Measurements from ENCODE around the gene NINL. TPM values are rescaled to one million over a fixed set of nuclear protein-coding genes. Genes with fewer than 3 reads are reported as not detected.
"Not testable (repeated sequence)": the region's sequence is repeated elsewhere in the genome, so short reads cannot be mapped to it uniquely, and the experiment has no call there.

Gene NINL
- total RNA-seq, 2 experiments from 2014 or later, result 2.0 to 2.2 TPM

- Mint-ChIP-seq H3K4me3 (no peak overlapping the region), H3K4me1 (no peaks in the 10 kb centered on the region), H3K27ac (no peak overlapping the region), H3K9me3 (no peaks in the 10 kb centered on the region), H3K36me3 (peaks cover 1% of the 10 kb centered on the region), H3K27me3 (no peaks in the 10 kb centered on the region)
- no peak for DNase-seq
Measured at GRCh38 chr20:25574411-25574810, 10.9 kb downstream of the NINL start.

- no peak for DNase-seq
- Mint-ChIP-seq H3K27ac (no peak overlapping the region), H3K9me3 (no peaks in the 10 kb centered on the region), H3K36me3 (peaks cover 1% of the 10 kb centered on the region), H3K4me3 (no peak overlapping the region), H3K27me3 (no peaks in the 10 kb centered on the region), H3K4me1 (no peaks in the 10 kb centered on the region)
Measured at GRCh38 chr20:25573288-25574251, 11.8 kb downstream of the NINL start.

- no peaks in the 10 kb centered on the region for H3K9me3 Mint-ChIP-seq
- no peak for DNase-seq
Measured at GRCh38 chr20:25571817-25572216, 13.5 kb downstream of the NINL start.

GRCh38 chr20:25571240-25571639 is 14.1 kb downstream of the NINL start:
- peaks cover 9% of the 10 kb centered on the region for H3K4me1 Mint-ChIP-seq
- DNase-seq, result no peak
- no peak overlapping the region for H3K27ac Mint-ChIP-seq
- no peaks in the 10 kb centered on the region for H3K9me3 Mint-ChIP-seq
- H3K36me3 Mint-ChIP-seq, result peaks cover 1% of the 10 kb centered on the region
- no peaks in the 10 kb centered on the region for H3K27me3 Mint-ChIP-seq
- no peak overlapping the region for H3K4me3 Mint-ChIP-seq

More at GRCh38 chr20:25571817-25572216, 13.5 kb downstream of the NINL start:
- Mint-ChIP-seq H3K4me3 (no peak overlapping the region), H3K27me3 (no peaks in the 10 kb centered on the region), H3K36me3 (peaks cover 1% of the 10 kb centered on the region), H3K4me1 (peaks cover 4% of the 10 kb centered on the region), H3K27ac (no peak overlapping the region)

GRCh38 chr20:25570148-25570530 is 15.2 kb downstream of the NINL start:
- H3K27ac Mint-ChIP-seq, result no peak overlapping the region
- no peaks in the 10 kb centered on the region for H3K36me3 Mint-ChIP-seq
- no peak for DNase-seq
- no peak overlapping the region for H3K4me3 Mint-ChIP-seq
- peaks cover 12% of the 10 kb centered on the region for H3K4me1 Mint-ChIP-seq
- H3K27me3 Mint-ChIP-seq, result no peaks in the 10 kb centered on the region
- H3K9me3 Mint-ChIP-seq, result no peaks in the 10 kb centered on the region

- Mint-ChIP-seq H3K4me3 (no peak overlapping the region), H3K27me3 (no peaks in the 10 kb centered on the region), H3K36me3 (peaks cover 3% of the 10 kb centered on the region), H3K9me3 (peaks cover 3% of the 10 kb centered on the region), H3K27ac (peak overlapping the region; percentile 64), H3K4me1 (peaks cover 16% of the 10 kb centered on the region)
- DNase-seq, result no peak
Measured at GRCh38 chr20:25567286-25567685, 18.0 kb downstream of the NINL start.

GRCh38 chr20:25566821-25567220 is 18.5 kb downstream of the NINL start:
- Mint-ChIP-seq H3K9me3 (peaks cover 3% of the 10 kb centered on the region), H3K27ac (peak overlapping the region; percentile 64), H3K36me3 (peaks cover 3% of the 10 kb centered on the region), H3K27me3 (no peaks in the 10 kb centered on the region), H3K4me3 (no peak overlapping the region), H3K4me1 (peaks cover 16% of the 10 kb centered on the region)
- DNase-seq, result no peak

- DNase-seq, result no peak
- Mint-ChIP-seq H3K27me3 (no peaks in the 10 kb centered on the region), H3K27ac (no peak overlapping the region), H3K4me1 (peaks cover 16% of the 10 kb centered on the region), H3K36me3 (peaks cover 3% of the 10 kb centered on the region), H3K4me3 (no peak overlapping the region), H3K9me3 (peaks cover 3% of the 10 kb centered on the region)
Measured at GRCh38 chr20:25565578-25566157, 19.7 kb downstream of the NINL start.

GRCh38 chr20:25563876-25564275 is 21.5 kb downstream of the NINL start:
- DNase-seq, result no peak
- Mint-ChIP-seq H3K27ac (no peak overlapping the region), H3K27me3 (no peaks in the 10 kb centered on the region), H3K4me1 (peaks cover 16% of the 10 kb centered on the region), H3K4me3 (no peak overlapping the region), H3K36me3 (peaks cover 3% of the 10 kb centered on the region), H3K9me3 (peaks cover 3% of the 10 kb centered on the region)

- Mint-ChIP-seq H3K4me3 (no peak overlapping the region), H3K27ac (no peak overlapping the region), H3K27me3 (no peaks in the 10 kb centered on the region), H3K4me1 (peaks cover 16% of the 10 kb centered on the region), H3K36me3 (peaks cover 3% of the 10 kb centered on the region), H3K9me3 (peaks cover 3% of the 10 kb centered on the region)
- DNase-seq, result no peak
Measured at GRCh38 chr20:25563362-25563761, 22.0 kb downstream of the NINL start.

GRCh38 chr20:25561771-25562170 is 23.6 kb downstream of the NINL start:
- H3K36me3 Mint-ChIP-seq, H3K27me3 Mint-ChIP-seq: not testable (repeated sequence)

GRCh38 chr20:25553819-25554296 is 31.5 kb downstream of the NINL start:
- no peak overlapping the region for H3K27ac Mint-ChIP-seq
- no peaks in the 10 kb centered on the region for H3K4me1 Mint-ChIP-seq
- no peaks in the 10 kb centered on the region for H3K27me3 Mint-ChIP-seq
- no peak overlapping the region for H3K4me3 Mint-ChIP-seq
- H3K9me3 Mint-ChIP-seq, result no peaks in the 10 kb centered on the region
- H3K36me3 Mint-ChIP-seq, result no peaks in the 10 kb centered on the region
- DNase-seq, result no peak

More at GRCh38 chr20:25561771-25562170, 23.6 kb downstream of the NINL start:
- not testable (repeated sequence) for H3K27ac Mint-ChIP-seq, H3K4me3 Mint-ChIP-seq, H3K9me3 Mint-ChIP-seq, DNase-seq
- H3K4me1 Mint-ChIP-seq, result peaks cover 12% of the 10 kb centered on the region

- Mint-ChIP-seq H3K9me3 (no peaks in the 10 kb centered on the region), H3K4me3 (no peak overlapping the region), H3K36me3 (no peaks in the 10 kb centered on the region), H3K27me3 (no peaks in the 10 kb centered on the region), H3K4me1 (no peaks in the 10 kb centered on the region), H3K27ac (no peak overlapping the region)
- no peak for DNase-seq
Measured at GRCh38 chr20:25552977-25553376, 32.4 kb downstream of the NINL start.

GRCh38 chr20:25551413-25552215 is 33.7 kb downstream of the NINL start:
- no peak for DNase-seq
- Mint-ChIP-seq H3K36me3 (no peaks in the 10 kb centered on the region), H3K4me1 (no peaks in the 10 kb centered on the region), H3K4me3 (no peak overlapping the region), H3K27ac (no peak overlapping the region), H3K27me3 (no peaks in the 10 kb centered on the region), H3K9me3 (no peaks in the 10 kb centered on the region)
